Measurements from ENCODE around the gene PTH2R. TPM values are rescaled to one million over a fixed set of nuclear protein-coding genes. Genes with fewer than 3 reads are reported as not detected.

Gene PTH2R
- total RNA-seq, 1 experiment from 2014 or later, result 0.12 TPM

DNA sequence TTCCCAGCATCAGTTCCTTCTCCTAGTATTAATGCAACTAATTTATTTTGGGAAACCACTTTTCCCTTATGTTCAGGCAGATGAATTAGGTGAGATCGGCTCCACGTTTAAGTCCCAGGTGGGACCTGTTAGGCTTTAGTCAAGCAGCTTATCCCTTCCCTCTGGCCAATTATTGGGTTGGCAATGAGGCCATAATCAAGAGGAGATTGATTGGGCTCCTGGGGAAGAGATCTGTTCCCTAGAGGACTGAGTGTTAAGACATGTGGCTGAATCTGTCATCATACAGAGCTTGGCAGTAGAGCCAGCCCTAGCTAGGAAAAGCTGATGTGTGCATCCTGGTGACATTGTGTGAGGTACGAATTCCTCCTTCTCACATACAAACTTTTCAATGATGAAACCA, 104.4 kb downstream of the PTH2R start:
- Histone ChIP-seq H3K4me2 (ENCODE audit: low read length) (no peak overlapping the region), H3K4me3 (replicated peaks in 1 of 2; ENCODE audit: low read depth in 1 of 2, low read length in 2 of 2) (no peak overlapping the region), H3K79me2 (ENCODE audit: insufficient read depth, low read length) (no peaks in the 10 kb centered on the region), H3K4me1 (ENCODE audit: control insufficient read depth in 1 of 2, insufficient read depth in 2 of 2, low read length in 2 of 2) (no peaks in the 10 kb centered on the region), H3K9ac (ENCODE audit: low read length) (no peak overlapping the region), H4K20me1 (ENCODE audit: insufficient read depth) (no peaks in the 10 kb centered on the region), H3K9me2 (ENCODE audit: insufficient read depth) (no peaks in the 10 kb centered on the region), H3K36me3 (ENCODE audit: control insufficient read depth in 1 of 2, insufficient read depth in 2 of 2, low read length in 2 of 2) (no peaks in the 10 kb centered on the region), H3K27ac (ENCODE audit: low read depth, low read length) (no peak overlapping the region), H3K9me3 (ENCODE audit: control insufficient read depth in 1 of 2, insufficient read depth in 1 of 2, low read depth in 1 of 2, low read length in 2 of 2) (no peaks in the 10 kb centered on the region), H2AFZ (ENCODE audit: low read depth, low read length, poor library complexity, severe bottlenecking) (no peak overlapping the region), H3K27me3 (ENCODE audit: insufficient read depth, low read length) (no peaks in the 10 kb centered on the region)
- no TSS peak for BruUV-seq (replicated peaks)
- ChIA-PET CTCF (no interaction called here), POLR2A (no interaction called here), RAD21 (ENCODE audit: low non-redundant PET in 1 of 2, low total read pairs in 2 of 2, uncharacterized antibody in 2 of 2, unreplicated experiment in 2 of 2) (no interaction called here)
- DNase-seq (ENCODE audit: low read depth, low spot score) (no peak), ATAC-seq (no peak)
- TF ChIP-seq ZNF274 (IDR thresholded peaks at IDR 0.05; ENCODE audit: low read depth, low read length) (no peak), EZH2 (IDR thresholded peaks at IDR 0.05) (no peak), YY1 (IDR thresholded peaks at IDR 0.05; ENCODE audit: extremely low read depth, insufficient replicate concordance, low read depth, low read length) (no peak), SIN3A (IDR thresholded peaks at IDR 0.05; ENCODE audit: low read depth) (no peak), CEBPB (IDR thresholded peaks at IDR 0.05; ENCODE audit: low read depth) (no peak), EZH2phosphoT487 (IDR thresholded peaks at IDR 0.05; ENCODE audit: borderline replicate concordance) (no peak), EGR1 (IDR thresholded peaks at IDR 0.05; ENCODE audit: low read depth) (no peak), SP1 (IDR thresholded peaks at IDR 0.05; ENCODE audit: low read depth) (no peak), TCF7L2 (IDR thresholded peaks at IDR 0.05; ENCODE audit: borderline replicate concordance, extremely low read depth, insufficient read depth, insufficient read length) (no peak)
- TF ChIP-seq, protein P1, sequence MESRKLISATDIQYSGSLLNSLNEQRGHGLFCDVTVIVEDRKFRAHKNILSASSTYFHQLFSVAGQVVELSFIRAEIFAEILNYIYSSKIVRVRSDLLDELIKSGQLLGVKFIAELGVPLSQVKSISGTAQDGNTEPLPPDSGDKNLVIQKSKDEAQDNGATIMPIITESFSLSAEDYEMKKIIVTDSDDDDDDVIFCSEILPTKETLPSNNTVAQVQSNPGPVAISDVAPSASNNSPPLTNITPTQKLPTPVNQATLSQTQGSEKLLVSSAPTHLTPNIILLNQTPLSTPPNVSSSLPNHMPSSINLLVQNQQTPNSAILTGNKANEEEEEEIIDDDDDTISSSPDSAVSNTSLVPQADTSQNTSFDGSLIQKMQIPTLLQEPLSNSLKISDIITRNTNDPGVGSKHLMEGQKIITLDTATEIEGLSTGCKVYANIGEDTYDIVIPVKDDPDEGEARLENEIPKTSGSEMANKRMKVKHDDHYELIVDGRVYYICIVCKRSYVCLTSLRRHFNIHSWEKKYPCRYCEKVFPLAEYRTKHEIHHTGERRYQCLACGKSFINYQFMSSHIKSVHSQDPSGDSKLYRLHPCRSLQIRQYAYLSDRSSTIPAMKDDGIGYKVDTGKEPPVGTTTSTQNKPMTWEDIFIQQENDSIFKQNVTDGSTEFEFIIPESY (IDR thresholded peaks at IDR 0.05; ENCODE audit: extremely low read depth, insufficient replicate concordance, low read length), result no peak
- TF ChIP-seq, protein P2, sequence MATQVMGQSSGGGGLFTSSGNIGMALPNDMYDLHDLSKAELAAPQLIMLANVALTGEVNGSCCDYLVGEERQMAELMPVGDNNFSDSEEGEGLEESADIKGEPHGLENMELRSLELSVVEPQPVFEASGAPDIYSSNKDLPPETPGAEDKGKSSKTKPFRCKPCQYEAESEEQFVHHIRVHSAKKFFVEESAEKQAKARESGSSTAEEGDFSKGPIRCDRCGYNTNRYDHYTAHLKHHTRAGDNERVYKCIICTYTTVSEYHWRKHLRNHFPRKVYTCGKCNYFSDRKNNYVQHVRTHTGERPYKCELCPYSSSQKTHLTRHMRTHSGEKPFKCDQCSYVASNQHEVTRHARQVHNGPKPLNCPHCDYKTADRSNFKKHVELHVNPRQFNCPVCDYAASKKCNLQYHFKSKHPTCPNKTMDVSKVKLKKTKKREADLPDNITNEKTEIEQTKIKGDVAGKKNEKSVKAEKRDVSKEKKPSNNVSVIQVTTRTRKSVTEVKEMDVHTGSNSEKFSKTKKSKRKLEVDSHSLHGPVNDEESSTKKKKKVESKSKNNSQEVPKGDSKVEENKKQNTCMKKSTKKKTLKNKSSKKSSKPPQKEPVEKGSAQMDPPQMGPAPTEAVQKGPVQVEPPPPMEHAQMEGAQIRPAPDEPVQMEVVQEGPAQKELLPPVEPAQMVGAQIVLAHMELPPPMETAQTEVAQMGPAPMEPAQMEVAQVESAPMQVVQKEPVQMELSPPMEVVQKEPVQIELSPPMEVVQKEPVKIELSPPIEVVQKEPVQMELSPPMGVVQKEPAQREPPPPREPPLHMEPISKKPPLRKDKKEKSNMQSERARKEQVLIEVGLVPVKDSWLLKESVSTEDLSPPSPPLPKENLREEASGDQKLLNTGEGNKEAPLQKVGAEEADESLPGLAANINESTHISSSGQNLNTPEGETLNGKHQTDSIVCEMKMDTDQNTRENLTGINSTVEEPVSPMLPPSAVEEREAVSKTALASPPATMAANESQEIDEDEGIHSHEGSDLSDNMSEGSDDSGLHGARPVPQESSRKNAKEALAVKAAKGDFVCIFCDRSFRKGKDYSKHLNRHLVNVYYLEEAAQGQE (IDR thresholded peaks at IDR 0.05; ENCODE audit: low read depth), result no peak
- intact Hi-C loops (cut with micrococcal nuclease), result no loop called here

Measured in HCT116 (cell line).